AG09309 (cell line): ENCODE measurements around the gene RASSF7.
A peak's percentile ranks its signal among the peaks of the same experiment; 100 is the strongest.

Experiments
- DNase-seq: peaks from one replicate; pipeline ENCODE4 v3.0.0-alpha.2; 2010; ENCODE audit warnings: low read depth
- H3K4me3 ChIP-seq: 2 replicates; pipeline ENCODE4 v1.5.1; 2011; ENCODE audit warnings: mild to moderate bottlenecking, low read depth, low read length, moderate library complexity; ENCODE audit not compliant: control insufficient read depth
- TF ChIP-seq, protein P1 (sequence below): IDR thresholded peaks from 2 replicates; pipeline ENCODE4 v1.5.1; 2011; ENCODE audit warnings: mild to moderate bottlenecking, low read depth, low read length, inconsistent platforms; ENCODE audit not compliant: insufficient read depth, control insufficient read depth; ENCODE audit errors: missing control alignments

The RASSF7 gene

DNA sequence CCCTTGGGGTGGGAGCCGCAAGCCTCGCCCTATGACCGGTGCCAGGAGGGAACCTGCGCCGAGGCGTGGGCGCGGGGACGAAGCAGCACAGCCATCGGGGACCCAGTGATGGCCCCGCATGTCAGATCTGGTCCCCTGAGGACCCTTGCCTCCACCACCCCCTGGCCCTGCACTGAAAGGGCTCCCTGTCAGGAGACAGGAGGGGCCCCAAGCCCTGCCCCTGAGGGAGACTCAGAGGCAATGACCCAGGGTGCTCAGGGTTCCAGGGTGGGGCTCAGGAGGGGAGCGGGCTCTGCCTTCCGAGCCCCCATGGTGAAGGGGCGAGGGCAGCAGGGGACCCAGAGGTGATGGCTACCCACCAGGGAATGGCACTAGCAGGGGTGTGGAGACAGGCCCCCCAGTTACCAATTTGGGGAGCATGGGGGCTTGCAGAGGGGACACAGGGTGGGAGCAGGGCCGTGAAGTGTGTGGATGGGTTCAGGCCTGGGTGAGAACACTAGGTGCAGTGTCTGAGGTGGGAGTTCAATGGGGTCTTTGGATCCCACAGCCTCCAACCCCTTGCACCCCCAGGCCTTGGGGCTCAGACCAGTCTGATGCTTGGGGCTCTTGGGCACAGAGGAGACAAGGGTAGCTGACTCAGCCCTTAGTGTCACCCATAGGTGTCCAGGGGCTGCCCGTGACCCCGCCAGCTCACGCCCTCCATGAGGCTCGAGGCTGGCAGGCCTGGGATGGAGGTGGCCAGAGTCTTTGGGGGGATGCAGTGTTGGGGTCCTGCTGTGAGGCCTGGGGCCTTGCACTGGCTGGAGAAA is 22.9 kb upstream of the RASSF7 start:
- peak overlapping the region; percentile 21 for H3K4me3 ChIP-seq
- TF ChIP-seq, protein P1, sequence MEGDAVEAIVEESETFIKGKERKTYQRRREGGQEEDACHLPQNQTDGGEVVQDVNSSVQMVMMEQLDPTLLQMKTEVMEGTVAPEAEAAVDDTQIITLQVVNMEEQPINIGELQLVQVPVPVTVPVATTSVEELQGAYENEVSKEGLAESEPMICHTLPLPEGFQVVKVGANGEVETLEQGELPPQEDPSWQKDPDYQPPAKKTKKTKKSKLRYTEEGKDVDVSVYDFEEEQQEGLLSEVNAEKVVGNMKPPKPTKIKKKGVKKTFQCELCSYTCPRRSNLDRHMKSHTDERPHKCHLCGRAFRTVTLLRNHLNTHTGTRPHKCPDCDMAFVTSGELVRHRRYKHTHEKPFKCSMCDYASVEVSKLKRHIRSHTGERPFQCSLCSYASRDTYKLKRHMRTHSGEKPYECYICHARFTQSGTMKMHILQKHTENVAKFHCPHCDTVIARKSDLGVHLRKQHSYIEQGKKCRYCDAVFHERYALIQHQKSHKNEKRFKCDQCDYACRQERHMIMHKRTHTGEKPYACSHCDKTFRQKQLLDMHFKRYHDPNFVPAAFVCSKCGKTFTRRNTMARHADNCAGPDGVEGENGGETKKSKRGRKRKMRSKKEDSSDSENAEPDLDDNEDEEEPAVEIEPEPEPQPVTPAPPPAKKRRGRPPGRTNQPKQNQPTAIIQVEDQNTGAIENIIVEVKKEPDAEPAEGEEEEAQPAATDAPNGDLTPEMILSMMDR, result no peak
- no peak for DNase-seq

DNA sequence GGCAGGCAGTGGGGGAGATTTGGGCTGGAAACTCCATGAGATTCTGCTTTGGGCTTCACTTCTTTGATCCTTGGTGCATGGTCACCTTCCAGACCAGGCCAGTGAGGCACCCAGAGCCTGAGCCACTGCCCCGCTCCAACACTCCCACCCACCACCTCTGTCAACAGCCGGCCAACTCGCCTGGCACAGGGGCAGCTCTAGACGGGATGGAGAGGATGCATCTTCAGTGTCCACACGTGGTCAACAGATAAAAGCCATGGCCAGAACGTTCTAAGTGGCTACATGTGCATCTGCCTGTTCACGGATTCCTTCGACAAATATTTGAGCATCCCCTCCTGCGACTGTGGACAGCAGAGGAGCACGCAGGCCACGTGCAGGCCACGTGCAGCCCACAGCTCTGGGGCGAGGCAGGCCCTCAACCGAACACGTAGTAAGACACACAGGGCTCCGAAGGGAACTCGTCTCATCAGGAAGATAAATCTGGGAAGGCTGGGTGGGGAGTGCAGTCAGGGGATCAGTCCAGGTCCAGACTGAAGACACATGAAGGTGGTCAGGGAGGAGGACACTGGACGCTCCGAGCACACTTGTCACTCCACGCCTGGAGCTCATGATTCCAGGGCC is 22.2 kb upstream of the RASSF7 start:
- no peak overlapping the region for H3K4me3 ChIP-seq
- TF ChIP-seq, protein P1, result no peak
- DNase-seq, result no peak

DNA sequence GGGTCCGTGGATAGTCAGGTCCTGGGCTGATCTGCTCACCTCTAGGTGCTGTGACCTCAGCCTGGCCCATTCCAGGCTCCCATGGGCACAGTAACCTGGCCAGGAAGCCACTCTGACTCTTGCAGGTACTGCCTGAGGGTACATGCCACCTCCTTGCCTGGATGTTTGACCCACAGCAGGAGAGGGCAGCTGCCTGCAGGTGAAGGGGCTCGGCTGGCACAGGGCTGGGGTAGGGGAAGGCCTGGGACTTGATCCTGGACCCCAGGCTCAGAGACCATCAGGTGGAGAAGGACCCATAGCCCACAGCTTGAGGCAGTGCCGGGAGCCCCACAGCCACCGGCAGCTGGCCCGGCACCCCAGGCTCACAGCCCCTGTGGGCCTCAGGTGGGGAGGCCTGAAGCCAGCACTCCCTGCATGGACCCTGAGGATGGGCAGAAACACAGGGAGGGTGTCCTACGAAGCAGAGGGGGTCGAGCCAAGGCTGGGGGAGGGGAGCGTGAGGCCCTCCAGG is 20.7 kb upstream of the RASSF7 start:
- DNase-seq, result no peak
- TF ChIP-seq, protein P1, result no peak
- H3K4me3 ChIP-seq, result no peak overlapping the region

DNA sequence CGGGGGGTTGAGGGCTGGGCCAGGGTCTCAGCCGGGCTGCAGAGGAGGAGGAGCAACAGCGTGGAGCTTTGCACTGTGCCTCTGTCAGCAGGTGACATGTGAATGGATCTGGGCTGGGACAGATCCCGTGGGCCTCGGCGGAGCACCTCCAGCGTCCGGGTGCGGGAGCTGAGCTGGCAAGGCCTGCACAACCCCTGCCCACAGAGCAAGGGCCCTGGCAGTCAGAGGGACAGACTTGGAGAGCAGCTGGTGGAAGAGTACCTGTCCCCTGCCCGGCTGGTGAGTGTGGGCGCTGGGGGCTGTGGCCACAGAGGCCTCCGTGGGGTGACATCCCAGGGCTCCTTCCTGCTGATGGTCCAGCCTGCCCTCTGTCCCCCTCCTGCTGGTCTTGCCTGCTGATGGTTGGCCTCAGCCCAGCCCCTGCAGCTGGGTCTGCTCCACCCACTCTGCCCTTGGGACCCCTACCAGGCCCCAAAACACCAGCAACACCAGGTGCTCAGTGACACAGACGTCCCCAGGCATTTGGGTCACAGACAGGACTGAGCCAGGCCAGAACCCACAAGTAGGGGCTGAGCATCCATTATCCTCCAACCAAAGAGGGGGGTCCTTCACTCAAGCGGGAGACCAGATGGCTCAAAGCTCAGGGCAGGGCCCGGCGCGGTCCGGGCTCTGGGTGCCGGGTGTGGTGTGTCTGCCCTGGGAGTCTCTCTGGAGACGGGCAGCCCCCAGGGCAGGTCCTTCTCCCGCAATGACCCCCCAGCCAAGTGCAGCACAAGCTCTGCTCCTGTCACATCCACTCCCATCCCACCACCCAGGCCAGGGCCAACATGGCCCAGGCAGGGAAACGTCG is 20.0 kb upstream of the RASSF7 start:
- TF ChIP-seq, protein P1, result no peak
- DNase-seq, result no peak
- H3K4me3 ChIP-seq, result no peak overlapping the region

DNA sequence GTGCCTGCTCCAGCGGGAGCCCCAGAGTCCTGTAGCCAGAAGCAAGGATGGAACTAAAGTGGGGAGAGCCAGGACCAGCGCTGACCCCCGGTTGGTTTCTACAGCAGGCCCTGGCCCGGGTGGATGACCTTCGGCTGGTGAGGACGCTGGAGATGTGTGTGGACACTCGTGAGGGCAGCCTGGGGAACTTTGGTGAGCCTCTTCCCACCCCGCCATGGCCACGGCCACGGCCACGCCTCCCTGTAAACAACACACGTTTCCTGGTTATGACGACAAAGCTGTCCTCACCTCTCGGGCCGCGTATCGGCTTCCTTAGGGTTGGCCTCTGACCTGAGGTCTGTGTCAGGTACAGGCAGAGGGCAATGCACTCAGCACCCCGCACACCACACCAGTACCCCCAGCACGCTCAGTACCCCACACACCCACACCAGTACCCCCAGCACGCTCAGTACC is 19.3 kb upstream of the RASSF7 start:
- DNase-seq, result no peak
- no peak overlapping the region for H3K4me3 ChIP-seq
- TF ChIP-seq, protein P1, result no peak

DNA sequence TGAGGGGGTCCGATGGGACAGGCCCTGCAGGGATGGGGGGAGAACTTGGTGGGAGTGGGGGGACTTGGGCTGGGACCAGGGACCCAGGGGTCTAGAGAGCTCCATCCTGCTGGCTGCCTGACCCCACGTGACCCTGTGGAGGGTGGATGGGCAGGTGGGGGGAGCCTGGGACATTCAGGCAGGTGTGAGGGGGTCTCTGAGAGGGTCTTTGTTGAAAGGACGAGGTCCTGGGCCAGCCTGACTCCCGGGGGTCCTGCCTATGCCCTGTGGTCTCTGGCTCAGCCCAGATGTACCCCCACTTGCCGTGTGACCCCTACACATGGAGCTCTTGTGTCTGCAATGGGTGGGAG is 16.0 kb upstream of the RASSF7 start:
- TF ChIP-seq, protein P1, result no peak
- DNase-seq, result no peak
- H3K4me3 ChIP-seq, result no peak overlapping the region
